BLaER1 treated with 17β-estradiol and CSF1 and Interleukin-3, amounts not matched to agents 10 nM and 100 nM (cell line): ENCODE results near the gene BCAS1.

Source experiments
- H3K27ac ChIP-seq, 11 experiments: shearing (Covaris generic); formaldehyde crosslinking; 2 replicates each; pipeline ENCODE4 v1.8.1; 2022
- H3K27me3 ChIP-seq, 11 experiments: shearing (Covaris generic); formaldehyde crosslinking; 2 replicates each; pipeline ENCODE4 v1.8.1; 2022
- H3K36me3 ChIP-seq, 11 experiments: shearing (Covaris generic); formaldehyde crosslinking; 2 replicates each; pipeline ENCODE4 v1.8.1; 2022
- H3K4me1 ChIP-seq, 10 experiments: shearing (Covaris generic); formaldehyde crosslinking; 2 replicates each; pipeline ENCODE4 v1.8.1; 2022
- H3K4me2 ChIP-seq, 11 experiments: shearing (Covaris generic); formaldehyde crosslinking; 2 replicates each; pipeline ENCODE4 v1.8.1; 2022
- H3K4me3 ChIP-seq, 10 experiments: shearing (Covaris generic); formaldehyde crosslinking; 2 replicates each; pipeline ENCODE4 v1.8.1; 2022
- H3K9ac ChIP-seq, 11 experiments: shearing (Covaris generic); formaldehyde crosslinking; 2 replicates each; pipeline ENCODE4 v1.8.1; 2022
- H3K9me3 ChIP-seq, 11 experiments: shearing (Covaris generic); formaldehyde crosslinking; replicated peaks in 1 of 11; 2 replicates each; pipeline ENCODE4 v1.8.1; 2022
- H4K20me1 ChIP-seq, 11 experiments: shearing (Covaris generic); formaldehyde crosslinking; 2 replicates each; pipeline ENCODE4 v1.8.1; 2022
- Cebpa-rat ChIP-seq, 11 experiments: shearing (Covaris generic); IDR thresholded peaks; 2 replicates each; pipeline ENCODE4 v1.8.1; 2022

Gene BCAS1

GRCh38 chr20:54075322-54075721, 4.9 kb upstream of the BCAS1 start:
- no peak overlapping the region for H3K9ac ChIP-seq

GRCh38 chr20:54074511-54074910, 4.1 kb upstream of the BCAS1 start:
- H3K4me2 ChIP-seq = peak overlapping the region in 4 of 11 experiments; percentile 16 to 82 (median 56); a peak in 4 of 22 replicates
- H3K9me3 ChIP-seq = no peaks in the 10 kb centered on the region
- H3K4me1 ChIP-seq = peaks cover 13 to 49% (median 48%) of the 10 kb centered on the region in 10 experiments
- no peaks in the 10 kb centered on the region for H3K27me3 ChIP-seq
- no peak overlapping the region for H3K9ac ChIP-seq
- H3K4me3 ChIP-seq = no peak overlapping the region
- H3K27ac ChIP-seq = no peak overlapping the region
- H3K36me3 ChIP-seq = no peaks in the 10 kb centered on the region
- no peak for TF ChIP-seq Cebpa-rat (IDR thresholded peaks at IDR 0.05)
- no peaks in the 10 kb centered on the region for H4K20me1 ChIP-seq

More at GRCh38 chr20:54075322-54075721, 4.9 kb upstream of the BCAS1 start:
- Histone ChIP-seq H3K4me3 (no peak overlapping the region), H3K27me3 (no peaks in the 10 kb centered on the region), H3K36me3 (no peaks in the 10 kb centered on the region), H3K27ac (no peak overlapping the region), H3K4me2 (peak overlapping the region in 8 of 11 experiments; percentile 16 to 82 (median 62); a peak in 15 of 22 replicates), H3K9me3 (no peaks in the 10 kb centered on the region), H4K20me1 (no peaks in the 10 kb centered on the region), H3K4me1 (peaks cover 13 to 54% (median 52%) of the 10 kb centered on the region in 10 experiments)
- TF ChIP-seq Cebpa-rat (IDR thresholded peaks at IDR 0.05) = no peak

- H3K36me3 ChIP-seq = no peaks in the 10 kb centered on the region
- H3K9me3 ChIP-seq = no peaks in the 10 kb centered on the region
- H4K20me1 ChIP-seq = no peaks in the 10 kb centered on the region
- H3K4me3 ChIP-seq = no peak overlapping the region
- no peak overlapping the region for H3K27ac ChIP-seq
- H3K27me3 ChIP-seq = no peaks in the 10 kb centered on the region
- H3K4me1 ChIP-seq = peaks cover 8 to 37% (median 36%) of the 10 kb centered on the region in 10 experiments
- no peak for TF ChIP-seq Cebpa-rat (IDR thresholded peaks at IDR 0.05)
- no peak overlapping the region for H3K9ac ChIP-seq
- no peak overlapping the region for H3K4me2 ChIP-seq
These were observed 2.9 kb upstream of the BCAS1 start for GRCh38 chr20:54073288-54073687.

GRCh38 chr20:54069501-54069971, 858 bp downstream of the BCAS1 start:
- Histone ChIP-seq H3K27me3 (no peaks in the 10 kb centered on the region), H3K4me2 (no peak overlapping the region), H3K36me3 (no peaks in the 10 kb centered on the region), H3K4me3 (no peak overlapping the region), H3K4me1 (peaks cover 0 to 7% (median 2%) of the 10 kb centered on the region in 10 experiments; a peak in 11 of 20 replicates), H3K27ac (no peak overlapping the region), H4K20me1 (no peaks in the 10 kb centered on the region), H3K9me3 (no peaks in the 10 kb centered on the region), H3K9ac (no peak overlapping the region)
- TF ChIP-seq Cebpa-rat (IDR thresholded peaks at IDR 0.05) = no peak

- no peak overlapping the region for H3K4me2 ChIP-seq
- no peaks in the 10 kb centered on the region for H3K9me3 ChIP-seq
- no peak overlapping the region for H3K27ac ChIP-seq
- no peaks in the 10 kb centered on the region for H4K20me1 ChIP-seq
- no peaks in the 10 kb centered on the region for H3K36me3 ChIP-seq
- no peak for TF ChIP-seq Cebpa-rat (IDR thresholded peaks at IDR 0.05)
- no peak overlapping the region for H3K9ac ChIP-seq
- no peaks in the 10 kb centered on the region for H3K27me3 ChIP-seq
- peaks cover 5 to 12% (median 7%) of the 10 kb centered on the region in 10 experiments; a peak in 18 of 20 replicates for H3K4me1 ChIP-seq
- no peak overlapping the region for H3K4me3 ChIP-seq
These were observed 1.4 kb downstream of the BCAS1 start for GRCh38 chr20:54068966-54069365.

- Histone ChIP-seq H3K9ac (no peak overlapping the region), H3K27ac (no peak overlapping the region), H3K36me3 (no peaks in the 10 kb centered on the region), H3K4me1 (peaks cover 5 to 16% (median 11%) of the 10 kb centered on the region in 10 experiments; a peak in 18 of 20 replicates), H4K20me1 (no peaks in the 10 kb centered on the region), H3K4me2 (no peak overlapping the region), H3K27me3 (no peaks in the 10 kb centered on the region), H3K9me3 (no peaks in the 10 kb centered on the region), H3K4me3 (no peak overlapping the region)
- no peak for TF ChIP-seq Cebpa-rat (IDR thresholded peaks at IDR 0.05)
These were observed 1.9 kb downstream of the BCAS1 start for GRCh38 chr20:54068495-54068894.

- Histone ChIP-seq H3K4me1 (peaks cover 5 to 18% (median 11%) of the 10 kb centered on the region in 10 experiments; a peak in 18 of 20 replicates), H3K27me3 (no peaks in the 10 kb centered on the region), H3K9ac (no peak overlapping the region), H3K27ac (no peak overlapping the region), H3K9me3 (no peaks in the 10 kb centered on the region), H3K4me3 (no peak overlapping the region), H3K36me3 (no peaks in the 10 kb centered on the region), H4K20me1 (no peaks in the 10 kb centered on the region), H3K4me2 (no peak overlapping the region)
- TF ChIP-seq Cebpa-rat (IDR thresholded peaks at IDR 0.05) = no peak
These were observed 2.7 kb downstream of the BCAS1 start for GRCh38 chr20:54067606-54068174.

GRCh38 chr20:54065601-54066038, 4.8 kb downstream of the BCAS1 start:
- Histone ChIP-seq H3K9me3 (no peaks in the 10 kb centered on the region), H3K36me3 (no peaks in the 10 kb centered on the region), H3K4me1 (peaks cover 12 to 24% (median 16%) of the 10 kb centered on the region in 10 experiments), H3K4me2 (no peak overlapping the region), H3K4me3 (no peak overlapping the region), H3K27ac (no peak overlapping the region), H3K27me3 (no peaks in the 10 kb centered on the region), H4K20me1 (no peaks in the 10 kb centered on the region), H3K9ac (no peak overlapping the region)
- TF ChIP-seq Cebpa-rat (IDR thresholded peaks at IDR 0.05) = no peak

GRCh38 chr20:54064939-54065338, 5.5 kb downstream of the BCAS1 start:
- no peaks in the 10 kb centered on the region for H3K27me3 ChIP-seq
- H3K9me3 ChIP-seq = no peaks in the 10 kb centered on the region
- H3K4me1 ChIP-seq = peaks cover 12 to 24% (median 16%) of the 10 kb centered on the region in 10 experiments
- H3K27ac ChIP-seq = no peak overlapping the region
- H3K9ac ChIP-seq = no peak overlapping the region
- TF ChIP-seq Cebpa-rat (IDR thresholded peaks at IDR 0.05) = no peak
- no peaks in the 10 kb centered on the region for H4K20me1 ChIP-seq
- no peaks in the 10 kb centered on the region for H3K36me3 ChIP-seq
- H3K4me2 ChIP-seq = peak overlapping the region in 1 of 11 experiments; percentile 62; a peak in 1 of 22 replicates
- H3K4me3 ChIP-seq = no peak overlapping the region
